ENCODE data around the gene GBP7. TPM values are rescaled to one million over a fixed set of nuclear protein-coding genes. Genes with fewer than 3 reads are reported as not detected.

Gene GBP7
- total RNA-seq, 1 experiment from 2014 or later = not detected

- no peak overlapping the region for H3K4me3 Mint-ChIP-seq (ENCODE audit: unreplicated experiment)
- DNase-seq (ENCODE audit: unreplicated experiment) = no peak
- TF ChIP-seq, protein P1, sequence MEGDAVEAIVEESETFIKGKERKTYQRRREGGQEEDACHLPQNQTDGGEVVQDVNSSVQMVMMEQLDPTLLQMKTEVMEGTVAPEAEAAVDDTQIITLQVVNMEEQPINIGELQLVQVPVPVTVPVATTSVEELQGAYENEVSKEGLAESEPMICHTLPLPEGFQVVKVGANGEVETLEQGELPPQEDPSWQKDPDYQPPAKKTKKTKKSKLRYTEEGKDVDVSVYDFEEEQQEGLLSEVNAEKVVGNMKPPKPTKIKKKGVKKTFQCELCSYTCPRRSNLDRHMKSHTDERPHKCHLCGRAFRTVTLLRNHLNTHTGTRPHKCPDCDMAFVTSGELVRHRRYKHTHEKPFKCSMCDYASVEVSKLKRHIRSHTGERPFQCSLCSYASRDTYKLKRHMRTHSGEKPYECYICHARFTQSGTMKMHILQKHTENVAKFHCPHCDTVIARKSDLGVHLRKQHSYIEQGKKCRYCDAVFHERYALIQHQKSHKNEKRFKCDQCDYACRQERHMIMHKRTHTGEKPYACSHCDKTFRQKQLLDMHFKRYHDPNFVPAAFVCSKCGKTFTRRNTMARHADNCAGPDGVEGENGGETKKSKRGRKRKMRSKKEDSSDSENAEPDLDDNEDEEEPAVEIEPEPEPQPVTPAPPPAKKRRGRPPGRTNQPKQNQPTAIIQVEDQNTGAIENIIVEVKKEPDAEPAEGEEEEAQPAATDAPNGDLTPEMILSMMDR (IDR thresholded peaks at IDR 0.05; ENCODE audit: unreplicated experiment) = no peak
- no peak overlapping the region for H3K27ac Mint-ChIP-seq (ENCODE audit: low read depth, unreplicated experiment)
- BruUV-seq (replicated peaks) = no TSS peak
- intact Hi-C loops (cut with micrococcal nuclease) = no loop called here
- CTCF ChIA-PET = interaction anchor here (0.6 kb wide), 1 partner anchor 228 kb away, joined by 3 read pairs; no protein-coding TSS in a partner anchor
- no peaks in the 10 kb centered on the region for H3K27me3 Mint-ChIP-seq (ENCODE audit: insufficient read depth, unreplicated experiment)
- no peaks in the 10 kb centered on the region for H3K36me3 Mint-ChIP-seq (ENCODE audit: insufficient read depth, unreplicated experiment)
- no peaks in the 10 kb centered on the region for H3K4me1 Mint-ChIP-seq (ENCODE audit: insufficient read depth, unreplicated experiment)
- POLR2A ChIA-PET = interaction anchor here (0.7 kb wide), 1 partner anchor 626 kb away, joined by 3 read pairs; no protein-coding TSS in a partner anchor
- no peaks in the 10 kb centered on the region for H3K9me3 Mint-ChIP-seq (ENCODE audit: unreplicated experiment)
These were observed 25.4 kb upstream of the GBP7 start for GRCh38 chr1:89201106-89201794.

DNA sequence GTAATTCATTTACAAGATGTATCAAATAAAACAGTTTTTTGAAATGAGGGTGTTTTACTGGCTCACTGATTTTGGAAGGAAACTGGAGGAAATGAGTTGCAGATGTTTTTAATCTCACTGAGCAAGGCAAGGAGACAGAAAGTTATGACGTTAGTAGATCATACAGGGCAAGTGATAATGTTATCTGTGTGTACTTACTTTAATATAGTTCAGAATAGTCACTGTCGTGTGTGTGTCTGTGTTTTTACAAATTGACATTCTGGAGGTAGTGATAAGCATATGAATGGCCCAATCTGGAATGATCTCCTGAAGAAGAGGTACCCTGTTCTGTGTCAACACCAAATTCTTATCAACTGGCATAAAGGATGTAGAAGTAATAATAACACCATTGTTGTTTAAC lies 24.9 kb upstream of the GBP7 start:
- POLR2A ChIA-PET = no interaction called here

DNA sequence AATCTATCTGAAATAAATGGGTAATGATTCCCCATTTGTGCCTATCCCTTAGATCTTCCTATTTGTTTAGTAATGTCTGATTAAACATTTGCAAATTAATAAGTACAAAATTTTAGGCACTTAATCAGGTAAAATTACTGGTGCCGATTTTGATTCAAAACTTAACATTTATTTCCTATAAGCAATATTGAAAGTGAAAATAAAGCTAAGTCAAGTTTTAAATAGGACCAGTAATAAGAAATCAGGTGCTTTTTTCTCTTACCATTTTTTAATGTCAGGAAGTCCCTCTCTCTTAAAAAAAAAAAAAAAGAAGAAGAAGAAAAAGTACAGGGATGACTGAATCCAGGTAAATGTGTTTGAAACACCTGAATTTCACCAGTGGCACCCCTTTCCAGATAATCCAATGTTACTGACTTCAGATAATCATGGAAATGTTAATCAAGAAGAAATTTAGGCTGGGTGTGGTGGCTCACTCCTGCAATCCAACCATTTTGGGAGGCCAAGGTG lies 23.8 kb upstream of the GBP7 start:
- no peak overlapping the region for H3K4me3 Mint-ChIP-seq (ENCODE audit: unreplicated experiment)
- intact Hi-C loops (cut with micrococcal nuclease) = no loop called here
- H3K4me1 Mint-ChIP-seq (ENCODE audit: insufficient read depth, unreplicated experiment) = no peaks in the 10 kb centered on the region
- H3K27ac Mint-ChIP-seq (ENCODE audit: low read depth, unreplicated experiment) = no peak overlapping the region
- TF ChIP-seq, protein P1 (IDR thresholded peaks at IDR 0.05; ENCODE audit: unreplicated experiment) = no peak
- no TSS peak for BruUV-seq (replicated peaks)
- H3K9me3 Mint-ChIP-seq (ENCODE audit: unreplicated experiment) = no peaks in the 10 kb centered on the region
- ChIA-PET POLR2A (interaction anchor here (0.7 kb wide), 1 partner anchor 200 kb away, joined by 3 read pairs; no protein-coding TSS in a partner anchor), CTCF (interaction anchor here (0.6 kb wide), 1 partner anchor 1138 kb away, joined by 5 read pairs; no protein-coding TSS in a partner anchor)
- H3K27me3 Mint-ChIP-seq (ENCODE audit: insufficient read depth, unreplicated experiment) = no peaks in the 10 kb centered on the region
- DNase-seq (ENCODE audit: unreplicated experiment) = no peak
- H3K36me3 Mint-ChIP-seq (ENCODE audit: insufficient read depth, unreplicated experiment) = no peaks in the 10 kb centered on the region

More for the DNA sequence above, 24.9 kb upstream of the GBP7 start:
- no peak overlapping the region for H3K4me3 Mint-ChIP-seq (ENCODE audit: unreplicated experiment)
- H3K27ac Mint-ChIP-seq (ENCODE audit: low read depth, unreplicated experiment) = no peak overlapping the region
- TF ChIP-seq, protein P1 (IDR thresholded peaks at IDR 0.05; ENCODE audit: unreplicated experiment) = no peak
- H3K27me3 Mint-ChIP-seq (ENCODE audit: insufficient read depth, unreplicated experiment) = no peaks in the 10 kb centered on the region
- H3K36me3 Mint-ChIP-seq (ENCODE audit: insufficient read depth, unreplicated experiment) = no peaks in the 10 kb centered on the region
- CTCF ChIA-PET = no interaction called here
- no peak for DNase-seq (ENCODE audit: unreplicated experiment)
- H3K4me1 Mint-ChIP-seq (ENCODE audit: insufficient read depth, unreplicated experiment) = no peaks in the 10 kb centered on the region
- intact Hi-C loops (cut with micrococcal nuclease) = no loop called here
- no TSS peak for BruUV-seq (replicated peaks)
- H3K9me3 Mint-ChIP-seq (ENCODE audit: unreplicated experiment) = no peaks in the 10 kb centered on the region

DNA sequence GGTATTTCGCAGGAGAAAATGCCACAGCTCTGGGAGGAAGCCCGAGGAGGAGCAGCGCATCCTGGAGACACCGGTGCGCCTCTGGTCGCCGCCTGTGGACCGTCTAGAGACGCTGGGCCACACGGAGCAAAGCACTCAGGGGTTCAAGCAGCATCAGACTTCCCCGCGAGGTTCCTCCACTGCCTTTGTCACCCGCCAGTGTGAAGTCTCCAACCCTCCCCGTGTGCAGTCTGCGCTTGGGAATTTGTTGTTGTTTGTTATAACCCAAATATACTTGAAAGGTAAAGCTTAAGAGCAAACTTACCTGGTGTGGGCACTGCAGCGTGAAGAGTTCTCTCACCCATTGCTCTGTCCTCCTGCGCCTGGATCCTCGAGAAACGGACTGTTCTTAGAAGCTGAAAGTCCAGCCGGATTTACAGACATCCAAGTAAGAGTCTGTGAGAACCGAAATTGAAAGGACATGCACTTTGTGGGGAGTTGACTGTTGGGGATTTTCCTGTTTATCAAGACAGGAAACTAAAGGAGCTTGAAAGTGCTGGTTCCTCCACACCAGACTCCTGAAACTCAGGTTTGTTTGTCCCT lies 22.8 kb upstream of the GBP7 start, which contains the start of gene GBP4:
GBP4 (minus strand) TSS at position 452 of the 582 bp plus-strand sequence; CDS start at position 344, 108 bp downstream.
- intact Hi-C loops (cut with micrococcal nuclease) = no loop called here
- Mint-ChIP-seq H3K4me1 (ENCODE audit: insufficient read depth, unreplicated experiment) (no peaks in the 10 kb centered on the region), H3K4me3 (ENCODE audit: unreplicated experiment) (peak within 1 kb of the TSS; percentile 9), H3K27me3 (ENCODE audit: insufficient read depth, unreplicated experiment) (no peaks in the 10 kb centered on the region), H3K36me3 (ENCODE audit: insufficient read depth, unreplicated experiment) (no peaks in the 10 kb centered on the region), H3K9me3 (ENCODE audit: unreplicated experiment) (no peaks in the 10 kb centered on the region), H3K27ac (ENCODE audit: low read depth, unreplicated experiment) (no peak within 1 kb of the TSS)
- ChIA-PET CTCF (interaction anchor here (0.7 kb wide), 1 partner anchor 16 kb away, joined by 3 read pairs; no protein-coding TSS in a partner anchor), POLR2A (interaction anchor here (0.5 to 0.8 kb wide), 2 partner anchors 29 to 100 kb away, joined by 3 read pairs; no protein-coding TSS in a partner anchor)
- TF ChIP-seq, protein P1 (IDR thresholded peaks at IDR 0.05; ENCODE audit: unreplicated experiment) = no peak
- BruUV-seq (replicated peaks) = no TSS peak
- no peak for DNase-seq (ENCODE audit: unreplicated experiment)
